Right renal cortex interstitium (tissue), 3 donors: ENCODE results near the gene IGF2R. TPM values are rescaled to one million over a fixed set of nuclear protein-coding genes. Genes with fewer than 3 reads are reported as not detected.
A peak's percentile ranks its signal among the peaks of the same experiment; 100 is the strongest.

ENCODE experiments used
- DNase-seq, 3 donors: peaks; one replicate each; pipeline ENCODE4 v3.0.0-alpha.2; 2013; ENCODE audit warnings: low read depth in 3 of 3, low spot score in 2 of 3
- polyA plus RNA-seq, 3 donors: library from polyadenylated mRNA; unstranded; fragments of 120-200 nt; gene quantifications; one replicate each; pipeline ENCODE4 v1.2.1, GENCODE V29; 2013; ENCODE audit not compliant: insufficient read length in 3 of 3

IGF2R gene
- polyA plus RNA-seq, 3 donors: 56.6 to 62.3 (median 57.5) TPM

DNA sequence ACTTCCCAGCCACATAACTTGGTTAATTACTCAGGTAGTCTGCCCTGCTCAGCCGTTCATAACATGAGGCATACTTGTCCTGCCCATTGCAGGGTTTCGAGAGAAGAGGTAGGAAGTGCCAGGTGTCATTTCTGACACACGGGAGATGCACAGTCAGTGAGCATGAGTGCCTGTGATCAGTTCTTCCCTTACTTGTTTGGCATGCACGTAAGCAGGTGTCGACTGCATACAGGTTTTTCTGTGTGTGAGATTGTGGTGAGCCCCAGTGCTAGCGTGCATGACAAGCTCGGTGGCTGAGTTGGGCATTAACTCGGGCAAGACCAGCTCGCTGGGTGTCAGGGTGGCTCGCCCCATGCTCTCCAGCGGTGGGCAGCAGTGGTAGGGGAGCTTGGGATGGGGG is 101.5 kb downstream of the IGF2R start:
- no peak for DNase-seq

- no peak for DNase-seq
Measured at GRCh38 chr6:160070831-160071230, 101.9 kb downstream of the IGF2R start.

- DNase-seq: no peak
Measured at GRCh38 chr6:160071805-160072690, 103.2 kb downstream of the IGF2R start.

GRCh38 chr6:160073272-160073671 is 104.4 kb downstream of the IGF2R start:
- no peak for DNase-seq

- no peak for DNase-seq
Measured at GRCh38 chr6:160076009-160076408, 107.1 kb downstream of the IGF2R start.

DNA sequence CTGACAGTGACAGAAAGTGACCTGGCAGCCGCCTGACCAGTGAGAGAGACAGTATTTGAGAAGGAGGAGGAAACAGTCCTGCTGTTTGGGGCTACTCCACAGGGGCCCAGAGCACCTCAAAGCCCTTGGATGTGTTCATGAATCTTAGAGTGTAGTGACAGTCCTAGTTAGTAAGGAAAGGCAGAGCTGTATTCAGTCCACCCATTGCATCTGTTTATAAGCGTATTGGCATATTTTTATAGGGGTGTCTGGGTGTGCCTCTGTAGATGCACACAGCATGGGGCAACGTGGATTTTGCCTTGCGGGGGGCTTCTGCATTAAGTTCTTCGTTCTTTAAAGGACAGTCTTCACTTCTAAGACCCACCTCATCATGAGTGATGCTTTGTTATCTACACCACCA is 108.1 kb downstream of the IGF2R start:
- DNase-seq: no peak

DNA sequence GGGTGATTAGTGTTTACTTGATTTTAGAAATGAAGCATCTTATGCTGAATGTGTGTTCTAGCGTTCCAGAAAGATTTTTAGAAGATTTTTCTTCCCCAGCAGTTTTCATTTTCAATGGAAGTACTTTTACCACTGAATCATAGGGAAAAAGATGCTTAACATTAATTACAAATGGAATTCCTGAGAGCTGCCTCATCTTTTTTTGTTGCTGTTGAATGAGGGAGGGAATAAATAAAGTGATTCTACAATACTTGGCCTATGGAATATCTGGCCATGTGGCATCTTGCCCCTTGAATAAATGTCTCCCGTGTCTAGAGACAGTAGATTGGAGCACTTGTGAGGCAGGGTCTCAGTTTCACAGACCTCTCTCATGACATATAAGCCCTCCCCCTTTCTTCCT is 108.6 kb downstream of the IGF2R start:
- DNase-seq: no peak

- DNase-seq: no peak
Measured at GRCh38 chr6:160078883-160079685, 110.2 kb downstream of the IGF2R start.

- no peak for DNase-seq
Measured at GRCh38 chr6:160079686-160080043, 110.8 kb downstream of the IGF2R start.

- DNase-seq: no peak
Measured at GRCh38 chr6:160080097-160080496, 111.2 kb downstream of the IGF2R start.

DNA sequence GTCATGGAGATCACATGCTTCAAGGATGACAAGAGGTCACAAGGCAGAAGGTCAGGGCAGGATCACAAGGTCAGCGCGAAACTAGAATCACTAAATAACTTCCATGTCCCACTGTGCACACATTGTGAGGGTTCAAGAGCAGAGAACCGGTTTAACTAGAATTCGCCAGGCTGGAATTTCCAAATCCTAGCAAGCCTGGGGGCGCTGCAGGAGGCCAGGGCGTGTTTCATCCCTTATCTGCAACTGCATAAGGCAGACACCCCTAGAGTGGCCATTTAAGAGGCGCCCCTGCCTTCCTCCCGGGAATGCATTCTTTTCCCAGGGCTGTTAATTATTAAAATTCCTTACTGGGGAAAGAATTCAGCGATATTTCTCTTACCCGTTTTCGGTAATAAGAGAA is 112.5 kb downstream of the IGF2R start:
- no peak for DNase-seq

- no peak for DNase-seq
Measured at GRCh38 chr6:160082627-160083026, 113.7 kb downstream of the IGF2R start.

DNA sequence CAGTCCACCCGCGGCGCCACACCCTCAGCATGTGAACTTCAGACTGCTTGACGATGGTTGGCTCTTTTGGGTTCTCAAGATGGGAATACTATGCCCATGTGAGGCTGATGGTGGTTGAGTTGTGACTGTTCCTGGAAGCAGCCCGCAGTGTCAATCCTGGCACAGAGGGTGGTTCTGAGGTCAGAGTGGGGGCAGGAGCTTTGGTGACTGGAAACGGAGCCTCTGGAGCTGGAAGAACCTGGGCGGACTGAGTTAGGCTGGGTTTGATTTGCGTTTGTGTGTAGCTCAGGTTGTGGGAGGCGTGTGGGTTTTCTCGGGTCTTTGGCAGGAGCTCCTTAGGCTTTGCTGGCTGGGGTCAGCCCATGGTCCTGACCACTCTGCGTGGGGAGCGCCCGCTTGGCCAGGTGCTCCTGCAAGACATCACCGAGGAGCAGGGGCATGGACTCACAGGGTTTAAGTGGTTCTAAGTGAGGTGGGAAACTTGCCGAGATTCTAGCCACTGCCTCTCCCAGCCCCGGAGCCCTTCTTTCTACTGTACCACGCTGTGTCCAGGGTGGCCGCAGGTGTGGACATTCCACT is 115.4 kb downstream of the IGF2R start:
- no peak for DNase-seq

GRCh38 chr6:160085226-160085625 is 116.3 kb downstream of the IGF2R start:
- no peak for DNase-seq

DNA sequence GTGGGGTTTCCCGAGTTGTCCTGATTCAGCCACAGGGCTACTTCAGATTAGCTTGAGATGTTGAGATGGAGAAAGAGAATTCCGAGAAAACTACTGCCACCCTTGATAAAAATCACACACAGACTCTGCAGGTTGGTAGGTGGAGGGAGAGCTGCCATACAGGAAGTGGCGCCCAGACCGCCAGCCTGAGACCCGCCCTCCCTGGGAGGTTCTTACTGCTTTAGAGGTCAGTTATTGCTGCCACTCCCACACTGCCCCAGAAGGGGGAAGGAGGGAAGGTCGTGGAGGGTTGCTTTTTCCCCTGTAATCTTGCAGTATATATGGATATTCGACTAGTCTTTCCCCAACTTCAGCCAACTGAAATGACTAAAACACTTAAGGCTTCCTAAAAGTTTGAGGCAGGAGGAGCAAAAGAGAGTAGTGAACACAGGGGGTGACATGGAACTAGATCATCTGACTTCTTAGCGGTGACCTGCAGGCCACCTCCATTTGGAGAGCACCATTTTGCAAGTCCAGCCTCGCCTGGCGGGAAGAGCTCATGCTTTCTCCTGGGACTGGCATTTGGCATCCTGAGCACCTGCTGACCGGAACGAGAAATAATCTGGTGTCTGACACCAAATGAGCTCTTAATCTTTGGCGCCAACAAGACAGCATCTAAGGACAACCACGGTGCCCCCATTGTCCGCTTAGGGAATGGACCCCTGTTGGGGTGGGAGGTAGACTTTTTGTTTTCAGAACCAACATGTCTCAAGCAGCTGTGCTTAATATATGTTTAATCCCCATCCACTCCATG is 117.0 kb downstream of the IGF2R start:
- no peak for DNase-seq

- no peak for DNase-seq
Measured at GRCh38 chr6:160086754-160087153, 117.9 kb downstream of the IGF2R start.

- peak; percentile 3 to 21 (median 7) for DNase-seq
Measured at GRCh38 chr6:160088069-160088783, 119.3 kb downstream of the IGF2R start.

GRCh38 chr6:160088784-160089533 is 120.1 kb downstream of the IGF2R start:
- DNase-seq: no peak

DNA sequence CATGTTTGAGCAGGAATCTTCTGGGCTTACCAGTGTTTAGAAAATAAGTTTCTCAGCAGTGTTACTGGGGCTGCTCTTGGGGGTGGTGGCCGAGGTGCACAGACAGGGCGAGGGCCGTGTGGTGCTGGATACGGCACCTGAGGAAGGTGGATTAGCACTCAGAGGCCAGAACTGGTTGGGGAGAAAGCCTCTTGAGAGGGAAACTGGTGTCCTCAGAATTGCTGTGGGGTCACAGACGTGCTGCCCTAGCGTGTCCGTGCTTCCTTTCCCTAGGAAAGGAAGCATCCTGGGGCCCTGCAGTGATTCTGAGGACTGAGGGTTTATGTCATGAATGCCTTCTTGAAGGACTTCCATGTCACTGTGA is 120.6 kb downstream of the IGF2R start:
- DNase-seq: no peak
